Osteocyte (in vitro differentiated cells): ENCODE measurements around the gene FBXO41. TPM values are rescaled to one million over a fixed set of nuclear protein-coding genes. Genes with fewer than 3 reads are reported as not detected.

Source experiments
- DNase-seq: peaks from one replicate; pipeline ENCODE4 v3.0.0; 2021; ENCODE audit warnings: mixed read lengths; ENCODE audit not compliant: unreplicated experiment; ENCODE audit errors: extremely low spot score
- H3K27ac Mint-ChIP-seq: one replicate; pipeline ENCODE4 v1.8.0; 2021; ENCODE audit warnings: mild to moderate bottlenecking, mixed read lengths; ENCODE audit not compliant: unreplicated experiment
- H3K27me3 Mint-ChIP-seq: one replicate; pipeline ENCODE4 v1.8.0; 2021; ENCODE audit warnings: mixed read lengths; ENCODE audit not compliant: unreplicated experiment
- H3K36me3 Mint-ChIP-seq: one replicate; pipeline ENCODE4 v1.8.0; 2021; ENCODE audit warnings: mixed read lengths; ENCODE audit not compliant: unreplicated experiment
- H3K4me1 Mint-ChIP-seq: one replicate; pipeline ENCODE4 v1.8.0; 2021; ENCODE audit warnings: mixed read lengths; ENCODE audit not compliant: unreplicated experiment
- H3K4me3 Mint-ChIP-seq: one replicate; pipeline ENCODE4 v1.8.0; 2021; ENCODE audit warnings: mild to moderate bottlenecking, moderate library complexity, mixed read lengths; ENCODE audit not compliant: unreplicated experiment
- H3K9me3 Mint-ChIP-seq: one replicate; pipeline ENCODE4 v1.8.0; 2021; ENCODE audit warnings: mixed read lengths; ENCODE audit not compliant: unreplicated experiment
- total RNA-seq: library from RNA; stranded (reverse); gene quantifications from 2 replicates; pipeline ENCODE4 v1.2.1, GENCODE V29; 2021
- TF ChIP-seq, protein P1 (sequence below): fragments of 200-600 bp; sonication (generic); IDR thresholded peaks from 2 replicates; pipeline ENCODE4 v1.5.0; 2021; ENCODE audit warnings: antibody characterized with exemption, mild to moderate bottlenecking, moderate library complexity

Gene FBXO41
- total RNA-seq, 1 donor from 2014 or later, result 1.6 TPM

DNA sequence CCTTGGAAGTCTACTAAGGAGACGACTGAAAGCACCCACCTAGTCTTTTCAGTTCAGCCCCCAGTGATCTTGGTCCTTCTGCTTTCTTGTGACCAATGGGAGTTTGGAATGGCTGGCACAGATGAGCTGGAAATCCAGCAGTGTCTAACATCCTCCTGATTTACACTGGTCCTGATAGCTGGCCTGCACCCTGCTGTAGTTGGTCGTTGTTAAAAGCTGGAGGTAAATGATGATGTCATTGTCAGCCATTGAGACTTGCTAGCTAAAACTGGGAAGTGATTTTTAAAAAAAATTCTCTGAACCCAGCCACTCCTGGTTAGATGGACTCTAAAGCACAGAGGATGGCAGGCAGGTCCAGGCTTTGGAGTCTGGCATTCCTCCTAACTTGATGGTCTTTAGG is 30.9 kb downstream of the FBXO41 start:
- DNase-seq, result no peak
- no peaks in the 10 kb centered on the region for H3K9me3 Mint-ChIP-seq
- TF ChIP-seq, protein P1, sequence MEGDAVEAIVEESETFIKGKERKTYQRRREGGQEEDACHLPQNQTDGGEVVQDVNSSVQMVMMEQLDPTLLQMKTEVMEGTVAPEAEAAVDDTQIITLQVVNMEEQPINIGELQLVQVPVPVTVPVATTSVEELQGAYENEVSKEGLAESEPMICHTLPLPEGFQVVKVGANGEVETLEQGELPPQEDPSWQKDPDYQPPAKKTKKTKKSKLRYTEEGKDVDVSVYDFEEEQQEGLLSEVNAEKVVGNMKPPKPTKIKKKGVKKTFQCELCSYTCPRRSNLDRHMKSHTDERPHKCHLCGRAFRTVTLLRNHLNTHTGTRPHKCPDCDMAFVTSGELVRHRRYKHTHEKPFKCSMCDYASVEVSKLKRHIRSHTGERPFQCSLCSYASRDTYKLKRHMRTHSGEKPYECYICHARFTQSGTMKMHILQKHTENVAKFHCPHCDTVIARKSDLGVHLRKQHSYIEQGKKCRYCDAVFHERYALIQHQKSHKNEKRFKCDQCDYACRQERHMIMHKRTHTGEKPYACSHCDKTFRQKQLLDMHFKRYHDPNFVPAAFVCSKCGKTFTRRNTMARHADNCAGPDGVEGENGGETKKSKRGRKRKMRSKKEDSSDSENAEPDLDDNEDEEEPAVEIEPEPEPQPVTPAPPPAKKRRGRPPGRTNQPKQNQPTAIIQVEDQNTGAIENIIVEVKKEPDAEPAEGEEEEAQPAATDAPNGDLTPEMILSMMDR, result no peak
- H3K4me1 Mint-ChIP-seq, result no peaks in the 10 kb centered on the region
- H3K27me3 Mint-ChIP-seq, result no peaks in the 10 kb centered on the region
- no peak overlapping the region for H3K27ac Mint-ChIP-seq
- no peak overlapping the region for H3K4me3 Mint-ChIP-seq
- peaks cover 43% of the 10 kb centered on the region for H3K36me3 Mint-ChIP-seq

DNA sequence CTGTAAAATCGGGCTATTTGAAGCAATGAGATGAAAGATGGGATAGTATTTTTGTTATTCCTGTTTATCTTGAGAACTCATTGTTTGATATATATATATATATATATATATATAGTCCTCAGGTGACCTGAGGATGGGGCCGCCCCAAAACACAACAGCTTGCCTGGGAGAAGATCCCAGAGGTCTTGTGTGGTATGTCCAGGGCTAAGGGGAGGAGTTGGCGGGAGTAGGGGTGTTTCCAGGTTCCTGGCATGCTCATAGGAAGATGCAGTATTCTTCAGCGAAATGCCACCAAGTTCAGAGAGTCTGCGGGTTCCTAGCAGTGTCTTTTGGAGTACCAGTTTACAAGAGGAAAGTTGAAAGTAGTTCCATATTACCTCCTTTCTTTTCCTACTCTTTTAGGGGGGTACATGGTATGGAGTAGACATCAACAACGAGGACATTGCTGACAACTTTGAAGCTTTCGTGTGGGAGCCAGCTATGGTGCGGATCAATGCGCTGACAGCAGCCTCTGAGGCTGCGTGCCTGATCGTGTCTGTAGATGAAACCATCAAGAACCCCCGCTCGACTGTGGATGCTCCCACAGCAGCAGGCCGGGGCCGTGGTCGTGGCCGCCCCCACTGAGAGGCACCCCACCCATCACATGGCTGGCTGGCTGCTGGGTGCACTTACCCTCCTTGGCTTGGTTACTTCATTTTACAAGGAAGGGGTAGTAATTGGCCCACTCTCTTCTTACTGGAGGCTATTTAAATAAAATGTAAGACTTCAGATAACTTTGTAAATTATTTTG is 31.8 kb downstream of the FBXO41 start:
- DNase-seq, result no peak
- Mint-ChIP-seq H3K4me1 (no peaks in the 10 kb centered on the region), H3K27me3 (no peaks in the 10 kb centered on the region), H3K27ac (no peak overlapping the region), H3K9me3 (no peaks in the 10 kb centered on the region), H3K4me3 (no peak overlapping the region), H3K36me3 (peaks cover 50% of the 10 kb centered on the region)
- TF ChIP-seq, protein P1, result no peak

DNA sequence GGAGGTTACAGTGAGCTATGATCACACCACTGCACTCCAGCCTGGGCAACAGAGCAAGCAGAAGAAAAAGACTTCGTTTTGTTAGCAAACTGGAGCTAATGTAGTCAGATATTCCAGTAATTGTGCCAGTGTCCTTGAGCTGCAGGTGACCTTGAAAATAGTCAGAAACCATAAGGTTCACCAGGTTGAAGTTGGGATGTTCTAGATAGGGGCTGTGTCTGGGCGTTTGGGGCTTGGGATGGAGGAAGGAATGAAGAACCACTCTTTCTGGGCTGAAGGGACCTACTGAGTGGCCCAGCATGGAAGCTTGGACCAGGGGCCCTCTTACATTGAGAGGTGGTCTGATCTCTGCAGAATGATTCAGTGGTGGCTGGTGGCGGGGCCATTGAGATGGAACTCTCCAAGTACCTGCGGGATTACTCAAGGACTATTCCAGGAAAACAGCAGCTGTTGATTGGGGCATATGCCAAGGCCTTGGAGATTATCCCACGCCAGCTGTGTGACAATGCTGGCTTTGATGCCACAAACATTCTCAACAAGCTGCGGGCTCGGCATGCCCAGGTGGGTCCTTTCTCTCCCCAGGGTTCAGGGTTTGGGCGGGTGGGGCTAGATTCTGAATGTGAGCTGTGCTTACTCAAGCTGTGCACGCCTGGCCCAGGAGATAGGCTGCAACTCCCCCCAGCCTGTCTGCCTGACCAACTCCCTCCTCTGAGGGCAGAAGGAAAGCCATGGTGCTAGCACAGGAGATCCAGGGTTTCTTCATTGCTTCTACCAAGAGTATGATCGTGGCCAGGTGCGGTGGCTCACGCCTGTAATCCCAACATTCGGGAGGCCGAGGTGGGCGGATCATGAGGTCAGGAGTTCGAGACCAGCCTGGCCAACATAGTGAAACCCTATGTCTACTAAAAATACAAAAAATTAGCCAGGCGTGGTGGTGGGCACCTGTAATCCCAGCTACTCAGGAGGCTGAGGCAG is 33.1 kb downstream of the FBXO41 start:
- Mint-ChIP-seq H3K4me3 (no peak overlapping the region), H3K36me3 (peaks cover 62% of the 10 kb centered on the region), H3K4me1 (no peaks in the 10 kb centered on the region), H3K27ac (no peak overlapping the region), H3K9me3 (no peaks in the 10 kb centered on the region), H3K27me3 (no peaks in the 10 kb centered on the region)
- TF ChIP-seq, protein P1, result no peak
- no peak for DNase-seq

DNA sequence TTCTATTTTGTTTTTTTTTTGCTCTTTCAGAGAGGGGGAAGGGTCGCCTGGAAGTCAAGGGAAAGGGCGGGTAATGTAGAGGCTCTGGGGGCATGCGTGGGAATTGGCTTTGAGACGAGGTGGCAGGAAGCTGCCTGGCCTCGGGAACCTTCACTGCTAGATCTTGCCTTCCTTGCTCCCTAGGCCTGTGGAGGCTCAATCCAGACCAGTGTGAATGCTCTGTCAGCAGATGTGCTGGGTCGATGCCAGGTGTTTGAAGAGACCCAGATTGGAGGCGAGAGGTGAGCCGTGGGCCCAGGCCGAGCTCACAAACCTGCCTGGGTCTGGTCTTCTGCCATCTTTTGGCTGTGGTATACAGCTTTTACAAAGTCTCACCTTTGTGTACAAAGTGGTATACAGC is 34.6 kb downstream of the FBXO41 start:
- Mint-ChIP-seq H3K27me3 (no peaks in the 10 kb centered on the region), H3K4me3 (no peak overlapping the region), H3K27ac (no peak overlapping the region), H3K4me1 (no peaks in the 10 kb centered on the region), H3K36me3 (peaks cover 70% of the 10 kb centered on the region), H3K9me3 (no peaks in the 10 kb centered on the region)
- no peak for DNase-seq
- TF ChIP-seq, protein P1, result no peak

DNA sequence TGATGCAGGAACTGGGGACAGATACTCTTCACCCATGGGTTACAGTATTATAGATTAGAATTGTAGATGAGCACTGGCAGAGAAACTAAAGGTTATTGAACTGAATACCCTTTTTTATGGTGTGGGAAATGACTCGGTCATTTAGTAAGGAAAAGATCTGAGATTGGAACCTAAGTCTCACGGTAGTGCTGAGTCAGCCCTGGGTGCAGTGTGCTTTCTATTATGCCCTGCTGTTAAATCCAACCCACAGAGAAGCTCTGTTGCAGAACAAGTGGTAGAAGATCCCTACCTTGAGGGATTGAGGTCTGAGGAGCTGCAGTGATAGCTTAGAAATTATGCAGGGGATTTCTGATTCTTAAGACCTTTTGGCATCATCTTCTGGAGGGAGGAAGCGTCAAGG is 37.4 kb downstream of the FBXO41 start:
- Mint-ChIP-seq H3K9me3 (no peaks in the 10 kb centered on the region), H3K27ac (peak overlapping the region; percentile 13), H3K36me3 (peaks cover 62% of the 10 kb centered on the region), H3K4me1 (peaks cover 3% of the 10 kb centered on the region), H3K4me3 (no peak overlapping the region), H3K27me3 (no peaks in the 10 kb centered on the region)
- DNase-seq, result no peak
- TF ChIP-seq, protein P1, result no peak
